ENCODE results near the gene RAB7B. TPM values are rescaled to one million over a fixed set of nuclear protein-coding genes. Genes with fewer than 3 reads are reported as not detected.
"Not testable (repeated sequence)": the region's sequence is repeated elsewhere in the genome, so short reads cannot be mapped to it uniquely, and the experiment has no call there.

The RAB7B gene
- polyA plus RNA-seq, 12 donors: 8.7 to 19.4 (median 10.0) TPM; not detected in 1

GRCh38 chr1:206000641-206001339 lies 2.4 kb downstream of the RAB7B start:
- no peak for DNase-seq

- DNase-seq: no peak
Observed at GRCh38 chr1:205998457-205999241, 4.5 kb downstream of the RAB7B start.

- DNase-seq: not testable (repeated sequence)
Observed at GRCh38 chr1:205996641-205997040, 6.6 kb downstream of the RAB7B start.

- no peak for DNase-seq
Observed at GRCh38 chr1:205994346-205994745, 8.8 kb downstream of the RAB7B start.

GRCh38 chr1:205993068-205993467 lies 10.1 kb downstream of the RAB7B start:
- DNase-seq: no peak

- no peak for DNase-seq
Observed at GRCh38 chr1:205992218-205992882, 10.8 kb downstream of the RAB7B start.

- no peak for DNase-seq
Observed at GRCh38 chr1:205991237-205991636, 12.0 kb downstream of the RAB7B start.

- DNase-seq: no peak
Observed at GRCh38 chr1:205990226-205990625, 13.0 kb downstream of the RAB7B start.

- no peak for DNase-seq
Observed at GRCh38 chr1:205989786-205990185, 13.4 kb downstream of the RAB7B start.

GRCh38 chr1:205988585-205988995 lies 14.6 kb downstream of the RAB7B start:
- no peak for DNase-seq

GRCh38 chr1:205986861-205987260 lies 16.3 kb downstream of the RAB7B start:
- no peak for DNase-seq

- no peak for DNase-seq
Observed at GRCh38 chr1:205986292-205986691, 16.9 kb downstream of the RAB7B start.

GRCh38 chr1:205985330-205986005 lies 17.7 kb downstream of the RAB7B start:
- DNase-seq: no peak

- DNase-seq: peak; percentile 79
Observed at GRCh38 chr1:205983925-205984725, 19.1 kb downstream of the RAB7B start.

- no peak for DNase-seq
Observed at GRCh38 chr1:205981257-205981656, 21.9 kb downstream of the RAB7B start.

GRCh38 chr1:205980237-205980870 lies 22.8 kb downstream of the RAB7B start:
- DNase-seq: no peak

- no peak for DNase-seq
Observed at GRCh38 chr1:205979301-205979700, 23.9 kb downstream of the RAB7B start.

GRCh38 chr1:205978676-205979075 lies 24.5 kb downstream of the RAB7B start:
- no peak for DNase-seq

- peak; percentile 80 for DNase-seq
Observed at GRCh38 chr1:205977402-205978014, 25.7 kb downstream of the RAB7B start.

- no peak for DNase-seq
Observed at GRCh38 chr1:205976708-205977401, 26.3 kb downstream of the RAB7B start.

All from muscle of arm (tissue), 12 donors.